HEK293 (cell line): Measurements from ENCODE around the gene HOXA6.

Experiments
- ATF2 ChIP-seq: fragments of 450-650 bp; formaldehyde crosslinking; IDR thresholded peaks from 2 replicates; pipeline ENCODE4 v1.5.1; 2016; ENCODE audit warnings: missing biosample characterization, missing genetic modification characterization, low read depth
- EGR2 ChIP-seq: fragments of 450-650 bp; formaldehyde crosslinking; IDR thresholded peaks from 2 replicates; pipeline ENCODE4 v1.5.1; 2016; ENCODE audit warnings: low read depth, missing biosample characterization, missing genetic modification characterization
- INSM2 ChIP-seq: fragments of 450-650 bp; formaldehyde crosslinking; IDR thresholded peaks from 2 replicates; pipeline ENCODE4 v1.5.1; 2016; ENCODE audit warnings: missing biosample characterization, missing genetic modification characterization
- REST ChIP-seq: fragments of 450-650 bp; formaldehyde crosslinking; IDR thresholded peaks from 2 replicates; pipeline ENCODE4 v1.5.1; 2016; ENCODE audit warnings: missing biosample characterization, missing genetic modification characterization
- TCF7L2 ChIP-seq: IDR thresholded peaks from 2 replicates; pipeline ENCODE4 v1.6.1; 2011; ENCODE audit warnings: low read depth, mild to moderate bottlenecking, inconsistent platforms, low read length, moderate library complexity, borderline replicate concordance
- ZBTB10 ChIP-seq: fragments of 450-650 bp; formaldehyde crosslinking; IDR thresholded peaks from 2 replicates; pipeline ENCODE4 v1.5.1; 2016; ENCODE audit warnings: missing biosample characterization, missing genetic modification characterization
- ZBTB6 ChIP-seq: fragments of 450-650 bp; formaldehyde crosslinking; IDR thresholded peaks from 2 replicates; pipeline ENCODE4 v1.5.1; 2017; ENCODE audit warnings: missing biosample characterization, missing genetic modification characterization
- ZNF140 ChIP-seq: fragments of 450-650 bp; formaldehyde crosslinking; IDR thresholded peaks from 2 replicates; pipeline ENCODE4 v1.5.1; 2016; ENCODE audit warnings: missing biosample characterization, missing genetic modification characterization
- ZNF146 ChIP-seq: fragments of 450-650 bp; formaldehyde crosslinking; IDR thresholded peaks from 2 replicates; pipeline ENCODE4 v1.5.1; 2016; ENCODE audit warnings: missing biosample characterization, missing genetic modification characterization
- ZNF202 ChIP-seq: fragments of 450-650 bp; formaldehyde crosslinking; IDR thresholded peaks from 2 replicates; pipeline ENCODE4 v1.5.1; 2016; ENCODE audit warnings: missing biosample characterization, missing genetic modification characterization, borderline replicate concordance
- ZNF221 ChIP-seq: fragments of 450-650 bp; formaldehyde crosslinking; IDR thresholded peaks from 2 replicates; pipeline ENCODE4 v1.5.1; 2017; ENCODE audit warnings: missing biosample characterization, missing genetic modification characterization, borderline replicate concordance
- ZNF223 ChIP-seq: fragments of 450-650 bp; formaldehyde crosslinking; IDR thresholded peaks from 2 replicates; pipeline ENCODE4 v1.5.1; 2016; ENCODE audit warnings: missing biosample characterization, missing genetic modification characterization
- ZNF266 ChIP-seq: fragments of 450-650 bp; formaldehyde crosslinking; IDR thresholded peaks from 2 replicates; pipeline ENCODE4 v1.5.1; 2016; ENCODE audit warnings: missing biosample characterization, missing genetic modification characterization, low read depth
- ZNF302 ChIP-seq: fragments of 450-650 bp; formaldehyde crosslinking; IDR thresholded peaks from 2 replicates; pipeline ENCODE4 v1.5.1; 2016; ENCODE audit warnings: missing biosample characterization, missing genetic modification characterization, low read depth
- ZNF423 ChIP-seq: fragments of 450-650 bp; formaldehyde crosslinking; IDR thresholded peaks from 2 replicates; pipeline ENCODE4 v1.5.1; 2016; ENCODE audit warnings: missing biosample characterization, missing genetic modification characterization
- ZNF426 ChIP-seq: fragments of 450-650 bp; formaldehyde crosslinking; IDR thresholded peaks from 2 replicates; pipeline ENCODE4 v1.5.1; 2017; ENCODE audit warnings: missing biosample characterization, missing genetic modification characterization, mild to moderate bottlenecking, inconsistent platforms, moderate library complexity
- ZNF501 ChIP-seq: fragments of 450-650 bp; formaldehyde crosslinking; IDR thresholded peaks from 2 replicates; pipeline ENCODE4 v1.5.1; 2016; ENCODE audit warnings: missing biosample characterization, missing genetic modification characterization
- ZNF513 ChIP-seq: fragments of 450-650 bp; IDR thresholded peaks from 2 replicates; pipeline ENCODE4 v1.5.1; 2018; ENCODE audit warnings: missing biosample characterization, missing genetic modification characterization
- ZNF544 ChIP-seq: fragments of 450-650 bp; formaldehyde crosslinking; IDR thresholded peaks from 2 replicates; pipeline ENCODE4 v1.5.0; 2017; ENCODE audit warnings: missing biosample characterization, missing genetic modification characterization
- ZNF555 ChIP-seq: fragments of 450-650 bp; formaldehyde crosslinking; conservative IDR thresholded peaks from 2 replicates; pipeline ENCODE4 v1.5.1; 2017; ENCODE audit warnings: missing biosample characterization, mild to moderate bottlenecking, missing genetic modification characterization, inconsistent platforms
- ZNF596 ChIP-seq: fragments of 450-650 bp; IDR thresholded peaks from 2 replicates; pipeline ENCODE4 v1.5.0; 2018; ENCODE audit warnings: missing biosample characterization, mild to moderate bottlenecking, missing genetic modification characterization, moderate library complexity
- ZNF639 ChIP-seq: fragments of 450-650 bp; formaldehyde crosslinking; IDR thresholded peaks from 2 replicates; pipeline ENCODE4 v1.5.1; 2016; ENCODE audit warnings: missing biosample characterization, missing genetic modification characterization
- ZNF664 ChIP-seq: fragments of 450-650 bp; formaldehyde crosslinking; IDR thresholded peaks from 2 replicates; pipeline ENCODE4 v1.5.1; 2016; ENCODE audit warnings: missing biosample characterization, missing genetic modification characterization
- ZNF76 ChIP-seq: fragments of 450-650 bp; formaldehyde crosslinking; IDR thresholded peaks from 2 replicates; pipeline ENCODE4; 2016; ENCODE audit warnings: low read depth, missing biosample characterization, missing genetic modification characterization, borderline replicate concordance
- ZNF791 ChIP-seq: fragments of 450-650 bp; formaldehyde crosslinking; IDR thresholded peaks from 2 replicates; pipeline ENCODE4 v1.5.1; 2016; ENCODE audit warnings: missing biosample characterization, missing genetic modification characterization
- ZNF843 ChIP-seq: fragments of 450-650 bp; formaldehyde crosslinking; IDR thresholded peaks from 2 replicates; pipeline ENCODE4 v1.5.1; 2016; ENCODE audit warnings: missing biosample characterization, missing genetic modification characterization

The HOXA6 gene

GRCh38 chr7:27110186-27111031 lies 37.2 kb downstream of the HOXA6 start (continued):
- TF ChIP-seq REST (tag by site-specific recombination) (no peak), ZNF223 (tag by site-specific recombination) (no peak), ZNF664 (no peak), ZNF501 (tag by site-specific recombination) (no peak), ZNF202 (no peak), ZNF423 (0 out of 2 replicates have a peak, but pooled peaks have one; percentile 40), ZNF596 (tag by site-specific recombination) (no peak), ZNF140 (tag by site-specific recombination) (no peak), ATF2 (tag by site-specific recombination) (no peak), ZNF76 (tag by site-specific recombination) (no peak), ZBTB6 (tag by site-specific recombination) (no peak), ZBTB10 (tag by site-specific recombination) (no peak), INSM2 (tag by site-specific recombination) (0 out of 2 replicates have a peak, but pooled peaks have one; percentile 42), ZNF302 (tag by site-specific recombination) (no peak), ZNF146 (tag by site-specific recombination) (no peak), ZNF639 (tag by site-specific recombination) (no peak), EGR2 (tag by site-specific recombination) (no peak), ZNF266 (tag by site-specific recombination) (no peak), ZNF843 (tag by site-specific recombination) (peak; percentile 87), ZNF555 (tag by site-specific recombination) (no peak), ZNF221 (no peak), ZNF513 (tag by site-specific recombination) (no peak), TCF7L2 (no peak), ZNF791 (tag by site-specific recombination) (no peak), ZNF426 (tag by site-specific recombination) (no peak), ZNF544 (tag by site-specific recombination) (no peak)
